Embryonic facial prominence (tissue), 1 donor: ENCODE measurements around the gene MAL.

Experiments used
- DNase-seq: peaks from one replicate; pipeline ENCODE4 v3.0.0-alpha.2; 2016; ENCODE audit errors: extremely low spot score

The MAL gene

GRCh38 chr2:95016616-95017015 is 8.9 kb upstream of the MAL start:
- DNase-seq, result no peak

GRCh38 chr2:95017071-95017501 is 8.4 kb upstream of the MAL start:
- no peak for DNase-seq

DNA sequence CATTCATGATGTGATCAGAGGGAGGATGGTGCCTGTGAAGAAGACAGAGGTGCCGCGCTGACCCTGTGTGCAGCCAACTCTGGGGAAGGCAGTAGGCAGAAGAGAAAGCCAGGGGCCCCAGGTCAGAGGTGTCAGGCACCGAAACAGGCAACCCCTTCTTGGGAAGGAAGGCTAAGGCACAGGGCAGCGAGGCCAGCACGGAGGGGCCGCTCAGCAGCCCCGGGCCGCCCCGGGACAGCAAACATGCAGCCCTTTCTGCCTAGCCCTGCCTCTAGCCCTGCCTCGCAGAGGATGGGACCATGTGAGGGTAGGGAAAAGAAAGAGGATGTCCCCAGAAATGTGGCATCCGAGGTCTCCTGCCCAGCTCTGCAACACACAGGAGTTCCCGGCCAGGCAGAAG is 7.7 kb upstream of the MAL start:
- DNase-seq, result no peak

DNA sequence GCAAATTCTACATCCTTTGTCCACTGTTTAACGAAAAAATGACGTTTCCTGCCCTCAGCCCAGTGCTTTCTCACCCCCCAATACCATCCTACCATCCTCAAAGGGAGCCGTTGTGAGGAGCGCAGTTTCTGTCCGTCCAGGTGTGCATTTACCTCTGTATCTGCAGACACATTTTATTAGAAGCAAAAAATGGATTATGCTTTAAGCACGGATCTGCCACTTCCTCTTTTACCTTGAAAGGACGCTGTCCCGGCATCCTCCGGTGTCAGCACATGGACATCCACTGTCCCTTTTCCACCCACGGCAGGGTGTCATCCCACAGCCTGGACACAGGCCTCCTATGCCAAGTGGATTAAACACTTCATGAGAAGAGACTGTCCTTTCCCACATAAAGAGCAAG is 7.2 kb upstream of the MAL start:
- DNase-seq, result no peak

DNA sequence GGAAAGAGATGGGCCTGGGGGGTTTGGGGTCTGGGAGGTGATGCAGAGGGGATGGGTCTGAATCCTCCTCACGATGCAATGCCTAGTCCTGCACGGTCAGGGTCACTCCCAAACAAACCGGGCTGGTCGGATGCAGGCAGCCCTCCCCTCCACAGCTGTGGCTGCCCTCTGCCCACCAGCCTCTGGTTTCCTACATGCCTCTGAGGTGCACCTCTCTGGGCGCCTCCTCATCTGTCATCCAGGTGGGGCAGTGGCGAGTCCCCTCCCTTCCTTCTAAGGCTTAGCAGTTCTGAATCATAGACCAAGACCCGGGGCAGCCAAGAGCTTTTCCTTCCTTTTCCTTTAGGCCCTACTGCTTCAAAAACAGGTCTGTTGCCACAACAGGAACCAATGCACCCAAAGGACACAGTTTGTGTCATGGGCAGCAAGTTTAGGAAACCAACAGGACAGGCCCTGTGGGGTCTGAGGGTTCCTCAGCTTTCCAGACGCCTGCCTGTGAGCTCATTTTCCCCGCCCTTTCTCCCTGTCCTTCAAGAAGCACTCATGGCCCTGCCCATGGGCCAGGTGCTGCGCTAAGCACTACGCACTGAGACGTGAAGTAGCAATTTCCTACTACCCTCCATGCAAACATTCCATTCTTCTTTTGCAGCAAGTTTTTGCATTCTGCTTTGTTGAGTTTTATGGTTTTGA is 6.5 kb upstream of the MAL start:
- DNase-seq, result no peak

- DNase-seq, result no peak
These were observed 5.9 kb upstream of the MAL start for GRCh38 chr2:95019572-95019971.

DNA sequence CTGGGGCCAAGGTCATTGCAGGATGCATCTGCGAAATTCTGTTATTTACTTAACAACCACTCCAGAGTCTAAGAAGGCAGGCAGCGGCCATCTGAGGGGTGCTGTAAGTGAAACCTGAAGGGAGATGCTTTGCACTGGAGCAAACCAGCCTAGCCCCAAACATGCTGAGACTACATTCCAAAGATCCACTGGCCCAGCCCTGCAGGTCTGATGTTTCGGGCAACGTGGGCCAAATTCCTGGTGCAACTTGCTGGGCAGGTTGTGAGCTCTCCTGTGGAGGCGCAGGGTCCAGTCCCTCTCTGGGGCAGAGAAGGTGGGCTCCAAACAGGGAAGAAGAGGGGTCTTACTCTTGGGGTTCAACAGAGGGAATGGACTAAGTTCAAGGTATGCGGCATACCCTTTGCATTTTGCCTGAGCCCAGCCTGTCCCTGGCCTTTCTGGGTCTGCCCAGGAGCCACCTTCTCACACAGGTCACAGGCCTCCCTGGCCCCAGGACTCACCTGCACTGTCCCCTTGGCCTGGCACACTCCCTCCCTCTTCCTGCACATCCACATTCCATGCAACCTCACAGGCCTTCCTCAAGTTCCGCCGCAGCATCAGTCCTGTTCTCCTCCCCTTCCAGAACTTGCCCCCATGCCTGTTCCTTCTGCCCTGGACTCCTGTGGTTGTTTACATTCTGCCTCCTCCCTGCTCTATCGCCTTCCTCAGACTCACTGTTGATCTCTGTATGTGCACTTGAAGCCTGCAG is 5.1 kb upstream of the MAL start:
- DNase-seq, result no peak

DNA sequence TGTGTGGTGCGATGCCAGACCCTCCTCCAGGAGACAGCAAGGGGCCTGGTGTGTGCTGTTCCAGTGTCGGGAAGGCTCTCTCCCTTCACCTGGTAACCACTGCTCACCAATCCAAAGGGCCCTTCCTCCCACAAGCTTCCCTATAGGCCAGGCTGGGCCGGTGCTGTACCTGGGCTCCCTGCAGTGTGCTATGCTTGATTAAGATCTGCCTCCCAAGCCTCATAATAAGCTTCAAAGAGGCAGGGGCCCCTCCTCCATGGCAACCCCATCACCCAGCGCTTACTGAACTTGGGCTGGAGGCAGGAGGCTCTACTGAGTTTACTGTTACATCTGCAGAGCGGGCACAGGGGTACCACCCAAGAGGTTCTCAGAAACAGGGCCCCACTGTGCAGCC is 4.5 kb upstream of the MAL start:
- DNase-seq, result no peak

GRCh38 chr2:95021847-95022246 is 3.7 kb upstream of the MAL start:
- no peak for DNase-seq

DNA sequence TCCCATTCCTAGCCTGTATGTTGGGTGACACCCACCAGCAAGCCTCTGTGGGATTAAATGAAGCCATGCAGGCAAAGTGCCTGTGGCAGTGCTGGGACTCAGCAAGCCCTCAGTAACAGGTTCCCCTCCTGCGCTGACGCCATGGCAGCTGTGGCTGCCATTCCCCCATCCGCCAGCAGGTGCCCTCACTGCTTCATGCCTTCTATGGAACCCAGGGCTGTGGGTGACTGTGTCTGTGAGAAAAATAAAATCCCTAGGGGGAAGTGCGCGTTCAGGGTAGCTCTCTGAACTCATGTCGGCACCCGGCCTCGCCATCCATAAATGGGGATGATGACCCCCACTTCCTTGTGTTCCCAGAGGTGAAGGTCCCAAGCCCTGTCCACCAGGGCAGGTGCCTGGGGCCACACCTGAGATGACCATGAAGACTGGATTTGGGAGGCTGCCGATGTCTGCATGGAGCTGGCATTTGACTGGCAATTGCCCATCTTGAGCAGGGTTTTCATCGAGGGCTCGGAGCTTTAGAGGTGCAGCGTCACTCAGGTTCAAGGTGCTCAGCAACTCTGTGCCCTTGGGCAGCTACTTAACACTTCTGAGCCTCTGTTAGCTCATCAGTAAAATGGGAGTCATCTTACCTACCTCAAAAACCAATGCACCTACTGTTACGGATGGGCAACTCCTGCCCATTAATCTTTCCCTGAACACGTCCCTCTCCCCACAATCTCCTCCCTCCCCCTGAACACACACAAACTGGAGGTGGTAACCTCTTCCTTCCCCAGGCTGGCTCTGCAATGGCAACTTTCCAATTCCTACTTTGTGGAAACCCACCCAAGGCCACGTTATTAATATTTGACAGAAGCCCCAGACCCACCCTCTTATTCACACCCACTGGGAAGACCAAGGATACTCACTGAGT is 2.9 kb upstream of the MAL start:
- DNase-seq, result no peak

- no peak for DNase-seq
These were observed 2.3 kb upstream of the MAL start for GRCh38 chr2:95023222-95023597.

DNA sequence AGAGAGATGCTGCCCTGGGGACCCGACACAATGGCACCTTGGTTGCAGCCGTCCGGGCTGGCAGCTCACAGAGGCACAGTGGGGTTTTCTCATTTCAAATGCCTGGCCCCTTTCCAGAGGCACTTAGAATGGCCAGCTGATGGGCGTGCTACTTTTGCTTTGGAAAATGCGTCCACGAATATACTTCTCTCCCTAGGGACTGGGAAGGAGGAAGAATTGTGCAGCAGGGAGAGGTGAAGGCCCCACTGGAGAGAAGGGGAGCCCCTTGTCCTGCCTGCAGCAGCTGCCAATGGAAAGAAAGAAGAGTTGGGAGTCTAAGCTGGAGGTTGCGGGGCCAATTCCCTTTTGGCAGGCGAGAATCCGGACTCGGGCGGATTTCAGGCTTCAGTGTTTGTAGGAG is 1.1 kb upstream of the MAL start:
- DNase-seq, result no peak

- no peak for DNase-seq
These were observed 525 bp upstream of the MAL start for GRCh38 chr2:95024960-95025405.

DNA sequence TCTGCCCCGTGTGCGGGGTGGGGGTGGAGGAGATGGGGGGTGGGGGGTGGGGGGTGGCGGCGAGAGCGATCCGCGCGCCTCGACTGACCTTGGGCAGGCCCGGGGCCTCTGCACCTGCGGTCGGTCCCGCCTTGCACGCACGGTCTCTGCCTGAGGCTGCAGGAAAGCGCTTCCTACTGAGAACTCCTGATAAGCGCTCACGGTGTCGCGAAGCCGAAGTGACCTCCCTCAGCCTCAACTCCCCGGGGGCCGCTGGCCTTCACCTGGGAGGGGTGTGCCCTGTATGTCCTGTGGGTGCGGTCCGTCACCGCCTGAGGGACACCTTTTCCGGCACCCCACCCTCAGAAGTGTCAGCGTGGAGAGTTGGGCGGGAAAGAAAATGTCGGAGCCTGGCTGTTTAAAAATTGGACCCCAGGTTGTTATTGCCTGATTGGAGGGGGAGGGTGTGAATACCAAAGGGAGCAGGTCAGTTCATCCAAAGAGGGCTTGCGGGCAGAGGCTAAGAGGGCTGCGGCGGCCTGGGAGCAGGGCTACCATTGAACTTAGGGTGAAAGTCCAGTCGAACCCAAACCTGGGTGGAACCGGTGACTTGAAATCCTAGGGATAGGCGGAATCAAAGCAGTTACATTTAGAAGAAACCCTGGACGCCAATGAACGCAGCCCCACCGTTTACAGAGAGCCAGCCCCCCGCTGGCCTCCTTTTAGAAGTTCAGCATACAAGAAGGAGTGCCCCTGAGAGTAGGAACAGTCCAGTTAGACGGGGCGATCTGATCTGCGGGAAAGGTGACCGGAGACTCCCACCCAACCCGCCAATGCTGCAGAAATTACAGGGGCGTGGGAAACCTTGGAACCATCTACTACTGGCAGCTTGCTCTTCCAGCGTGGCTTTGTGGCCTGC is 1.2 kb downstream of the MAL start:
- no peak for DNase-seq

- no peak for DNase-seq
These were observed 1.8 kb downstream of the MAL start for GRCh38 chr2:95027369-95027720.

DNA sequence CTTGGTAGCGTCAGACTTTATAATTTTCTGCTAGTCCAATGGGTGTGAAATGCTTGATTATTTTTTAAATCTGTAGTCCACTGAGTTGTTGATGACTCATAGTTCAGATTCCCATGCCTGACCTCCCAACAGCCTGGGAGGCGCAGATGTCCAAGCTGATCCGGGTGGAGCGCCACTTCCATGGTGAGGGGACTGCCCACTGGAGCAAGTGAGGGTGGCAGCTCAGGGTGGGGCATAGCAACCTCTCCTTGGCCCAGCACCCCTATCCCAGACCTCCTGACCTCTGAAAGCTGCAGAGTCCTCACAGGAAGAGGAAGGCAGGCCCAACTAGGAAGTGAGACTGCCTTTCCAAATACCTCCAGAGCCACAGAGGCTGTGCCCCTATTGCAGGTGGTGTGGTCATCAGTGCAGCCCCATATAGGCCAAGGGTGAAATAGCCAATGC is 4.4 kb downstream of the MAL start:
- no peak for DNase-seq

DNA sequence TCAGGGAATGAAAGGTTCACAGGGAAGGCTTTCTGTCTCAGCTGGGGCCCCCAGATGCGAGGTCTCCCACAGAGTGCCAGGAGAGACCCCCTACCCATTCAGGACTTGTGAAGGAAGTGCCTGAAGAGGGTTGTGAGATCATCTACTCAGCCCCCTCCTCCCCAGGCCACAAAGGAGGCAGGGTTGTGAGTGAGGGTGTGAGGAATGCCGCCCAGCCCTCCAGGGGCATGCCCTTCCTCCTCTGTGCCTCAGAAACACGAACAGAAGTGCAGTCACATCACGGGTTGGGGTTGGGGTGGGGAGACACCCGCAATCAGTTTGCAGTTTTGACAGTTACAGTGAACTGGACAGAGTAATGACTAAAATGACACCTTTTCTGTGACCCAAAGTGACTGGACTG is 5.0 kb downstream of the MAL start:
- no peak for DNase-seq

DNA sequence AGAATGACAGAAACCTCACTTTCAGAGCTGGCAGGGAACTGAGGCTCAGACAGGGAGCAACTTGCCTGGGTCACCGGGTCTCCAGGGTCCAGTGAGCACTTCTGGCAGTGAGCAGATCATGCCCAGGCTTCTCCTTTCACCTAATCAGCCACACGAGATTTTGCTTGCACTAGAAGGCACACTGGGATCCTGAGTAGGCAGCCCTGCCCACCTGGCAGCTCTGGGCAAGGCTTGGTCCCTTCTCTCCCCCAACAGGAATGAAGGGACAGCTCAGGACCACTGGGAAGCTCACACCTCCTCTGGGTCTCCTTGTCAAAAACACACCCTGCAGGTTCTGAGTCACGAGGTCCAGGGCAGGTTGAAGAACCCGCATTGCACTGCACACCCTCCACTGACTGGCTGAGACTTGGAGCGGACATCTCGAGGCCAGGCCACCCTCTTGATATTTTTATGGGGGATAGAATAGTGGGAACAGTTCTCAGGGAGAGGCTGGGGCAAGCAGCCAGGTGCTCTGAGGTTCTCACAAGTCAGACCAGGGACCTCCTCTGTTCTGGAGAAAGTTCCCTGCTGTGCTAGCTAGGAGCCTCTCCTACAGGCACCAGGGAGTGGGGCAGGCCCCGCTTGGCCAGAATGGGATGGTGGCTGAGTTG is 5.7 kb downstream of the MAL start:
- no peak for DNase-seq

DNA sequence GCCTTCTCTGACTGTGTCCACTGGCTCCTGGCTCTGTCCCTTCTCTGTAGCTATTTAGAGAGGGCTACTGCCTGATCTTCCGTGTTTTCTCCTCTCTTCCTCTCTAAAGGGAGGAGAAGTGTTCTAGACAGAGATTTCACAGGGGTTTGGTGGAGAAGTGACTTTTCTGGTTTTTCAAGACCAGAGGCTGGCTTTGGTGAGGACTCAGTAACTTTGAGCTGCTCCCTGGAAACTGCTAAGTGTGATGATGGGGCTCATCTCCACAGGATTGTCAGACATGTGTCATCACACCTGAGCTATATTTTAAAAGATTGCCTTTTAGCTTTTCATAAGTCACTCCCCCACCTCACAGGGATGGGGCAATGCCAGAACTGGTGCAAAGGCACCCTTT is 6.2 kb downstream of the MAL start:
- no peak for DNase-seq

GRCh38 chr2:95032341-95032740 is 6.8 kb downstream of the MAL start:
- no peak for DNase-seq
